Neuronal stem cell (in vitro differentiated cells): Measurements from ENCODE around the gene PAK4.

Source experiments
- DNase-seq: peaks from one replicate; pipeline ENCODE4 v3.0.0-alpha.2; 2013; ENCODE audit warnings: low spot score
- H2AFZ ChIP-seq: one replicate; pipeline ENCODE4 v1.6.1; 2013; ENCODE audit warnings: mild to moderate bottlenecking, low read length, inconsistent platforms
- H2AK5ac ChIP-seq: 2 replicates; pipeline ENCODE4 v1.6.1; 2013; ENCODE audit warnings: low read depth, mild to moderate bottlenecking, inconsistent platforms, low read length, moderate library complexity, mixed read lengths
- H2BK120ac ChIP-seq: 2 replicates; pipeline ENCODE4 v1.6.1; 2013; ENCODE audit warnings: low read depth, mild to moderate bottlenecking, inconsistent platforms, low read length, moderate library complexity, mixed read lengths
- H2BK12ac ChIP-seq: one replicate; pipeline ENCODE4 v1.6.1; 2013; ENCODE audit warnings: low read length, inconsistent platforms
- H2BK15ac ChIP-seq: 2 replicates; pipeline ENCODE4 v1.6.1; 2013; ENCODE audit warnings: mild to moderate bottlenecking, low read length, inconsistent platforms, mixed read lengths
- H2BK5ac ChIP-seq: one replicate; pipeline ENCODE4 v1.6.1; 2013; ENCODE audit warnings: inconsistent platforms, mild to moderate bottlenecking, low read length, moderate library complexity
- H3K14ac ChIP-seq: one replicate; pipeline ENCODE4 v1.6.1; 2013; ENCODE audit warnings: low read length, inconsistent platforms
- H3K18ac ChIP-seq: 2 replicates; pipeline ENCODE4 v1.6.1; 2013; ENCODE audit warnings: low read length, inconsistent platforms
- H3K23ac ChIP-seq: 2 replicates; pipeline ENCODE4 v1.6.1; 2013; ENCODE audit warnings: low read depth, mild to moderate bottlenecking, mixed read lengths, low read length, inconsistent platforms; ENCODE audit not compliant: poor library complexity
- H3K27ac ChIP-seq: replicated peaks from 3 replicates; pipeline ENCODE4 v1.5.1; 2013; ENCODE audit warnings: low read length, inconsistent platforms
- H3K27me3 ChIP-seq, 3 experiments: 2 replicates each; pipeline ENCODE4 v1.6.1; 2013; ENCODE audit warnings: low read length in 3 of 3, mild to moderate bottlenecking in 2 of 3, inconsistent platforms in 1 of 3, low read depth in 1 of 3, mixed read lengths in 1 of 3, moderate library complexity in 1 of 3; ENCODE audit not compliant: control insufficient read depth in 3 of 3, insufficient read depth in 3 of 3
- H3K36me3 ChIP-seq, 2 donors: replicated peaks in 1 of 2; 2 replicates each; pipeline ENCODE4 v1.6.1; 2013; ENCODE audit warnings: low read length in 2 of 2; ENCODE audit not compliant: control insufficient read depth in 2 of 2, insufficient read depth in 2 of 2
- H3K4ac ChIP-seq: 2 replicates; pipeline ENCODE4 v1.6.1; 2013; ENCODE audit warnings: inconsistent platforms, mild to moderate bottlenecking, low read length, moderate library complexity
- H3K4me1 ChIP-seq, 2 donors: 1 replicate in 1 of 2; 2 replicates in 1 of 2; pipeline ENCODE4 v1.6.1; 2013; ENCODE audit warnings: low read length in 2 of 2, low read depth in 1 of 2; ENCODE audit not compliant: control insufficient read depth in 2 of 2, insufficient read depth in 1 of 2
- H3K4me2 ChIP-seq: one replicate; pipeline ENCODE4 v1.6.1; 2013; ENCODE audit warnings: mild to moderate bottlenecking, low read length, inconsistent platforms; ENCODE audit not compliant: insufficient read depth, poor library complexity, severe bottlenecking
- H3K4me3 ChIP-seq, 2 donors: 2 replicates each; pipeline ENCODE4 v1.5.1; 2013; ENCODE audit warnings: low read length in 2 of 2, mild to moderate bottlenecking in 2 of 2, inconsistent platforms in 1 of 2, moderate library complexity in 1 of 2
- H3K79me1 ChIP-seq: one replicate; pipeline ENCODE4 v1.6.1; 2013; ENCODE audit warnings: low read depth, mild to moderate bottlenecking, inconsistent platforms, low read length, moderate library complexity
- H3K9ac ChIP-seq: one replicate; pipeline ENCODE4 v1.6.1; 2013; ENCODE audit warnings: mild to moderate bottlenecking, low read depth, low read length, inconsistent platforms; ENCODE audit not compliant: poor library complexity
- H3K9me3 ChIP-seq, 2 donors: replicated peaks in 1 of 2; 2 replicates each; pipeline versions ENCODE3 to v1.6.1; 2013; ENCODE audit warnings: low read length in 2 of 2, mild to moderate bottlenecking in 2 of 2, inconsistent platforms in 1 of 2, low read depth in 1 of 2, mixed read lengths in 1 of 2, moderate library complexity in 1 of 2; ENCODE audit not compliant: control insufficient read depth in 2 of 2, insufficient read depth in 1 of 2
- H4K8ac ChIP-seq: one replicate; pipeline ENCODE4 v1.6.1; 2013; ENCODE audit warnings: low read depth, mild to moderate bottlenecking, inconsistent platforms, low read length, moderate library complexity
- H4K91ac ChIP-seq: one replicate; pipeline ENCODE4 v1.6.1; 2013; ENCODE audit warnings: low read length, low read depth, mild to moderate bottlenecking, inconsistent platforms; ENCODE audit not compliant: poor library complexity
- WGBS, 2 donors: extraction: QIAGEN DNeasy Blood & Tissue Kit; methylation state at CpG; one replicate each; pipeline ENCODE4 v1.1.7; 2013; ENCODE audit warnings: missing lambda C conversion rate in 2 of 2, mixed read lengths in 1 of 2; ENCODE audit not compliant: insufficient read length in 2 of 2, insufficient replicate concordance in 1 of 2; ENCODE audit errors: extremely low coverage in 2 of 2; 5-methylcytosine and 5-hydroxymethylcytosine counted together

Gene PAK4

DNA sequence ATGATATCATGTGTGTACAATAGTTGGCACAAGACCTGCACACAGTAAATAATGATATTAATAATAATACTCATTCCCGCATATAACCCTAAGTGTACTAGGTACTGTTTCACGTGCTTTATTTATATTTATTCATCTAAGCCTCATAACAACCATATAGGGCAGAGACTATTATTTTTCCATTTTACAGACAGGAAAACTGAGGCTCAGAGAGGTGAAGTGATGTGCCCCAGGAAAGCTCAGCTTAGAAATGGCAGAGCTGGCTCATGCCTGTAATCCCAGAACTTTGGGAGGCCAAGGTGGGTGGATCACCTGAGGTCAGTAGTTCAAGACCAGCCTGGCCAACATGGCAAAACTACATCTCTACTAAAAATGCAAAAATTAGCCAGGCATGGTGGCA lies 27.9 kb upstream of the PAK4 start:
- Histone ChIP-seq H3K4ac (no peak overlapping the region), H3K23ac (no peak overlapping the region), H2AK5ac (no peak overlapping the region), H2BK120ac (no peak overlapping the region), H3K36me3 (no peaks in the 10 kb centered on the region), H4K91ac (no peak overlapping the region), H2BK12ac (no peak overlapping the region), H3K9me3 (no peaks in the 10 kb centered on the region), H3K9ac (no peak overlapping the region), H3K18ac (no peak overlapping the region), H2BK15ac (no peak overlapping the region), H3K4me1 (no peaks in the 10 kb centered on the region), H2AFZ (no peak overlapping the region), H3K4me3 (no peak overlapping the region), H3K4me2 (no peak overlapping the region), H3K27ac (no peak overlapping the region), H2BK5ac (no peak overlapping the region), H3K27me3 (peaks cover 0 to 3% (median 0%) of the 10 kb centered on the region in 3 experiments), H3K79me1 (peaks cover 1% of the 10 kb centered on the region), H4K8ac (no peak overlapping the region), H3K14ac (no peak overlapping the region)
- DNase-seq, result no peak
- no CpG with 5 or more reads among the region's 2 CpGs for WGBS, 2 donors

DNA sequence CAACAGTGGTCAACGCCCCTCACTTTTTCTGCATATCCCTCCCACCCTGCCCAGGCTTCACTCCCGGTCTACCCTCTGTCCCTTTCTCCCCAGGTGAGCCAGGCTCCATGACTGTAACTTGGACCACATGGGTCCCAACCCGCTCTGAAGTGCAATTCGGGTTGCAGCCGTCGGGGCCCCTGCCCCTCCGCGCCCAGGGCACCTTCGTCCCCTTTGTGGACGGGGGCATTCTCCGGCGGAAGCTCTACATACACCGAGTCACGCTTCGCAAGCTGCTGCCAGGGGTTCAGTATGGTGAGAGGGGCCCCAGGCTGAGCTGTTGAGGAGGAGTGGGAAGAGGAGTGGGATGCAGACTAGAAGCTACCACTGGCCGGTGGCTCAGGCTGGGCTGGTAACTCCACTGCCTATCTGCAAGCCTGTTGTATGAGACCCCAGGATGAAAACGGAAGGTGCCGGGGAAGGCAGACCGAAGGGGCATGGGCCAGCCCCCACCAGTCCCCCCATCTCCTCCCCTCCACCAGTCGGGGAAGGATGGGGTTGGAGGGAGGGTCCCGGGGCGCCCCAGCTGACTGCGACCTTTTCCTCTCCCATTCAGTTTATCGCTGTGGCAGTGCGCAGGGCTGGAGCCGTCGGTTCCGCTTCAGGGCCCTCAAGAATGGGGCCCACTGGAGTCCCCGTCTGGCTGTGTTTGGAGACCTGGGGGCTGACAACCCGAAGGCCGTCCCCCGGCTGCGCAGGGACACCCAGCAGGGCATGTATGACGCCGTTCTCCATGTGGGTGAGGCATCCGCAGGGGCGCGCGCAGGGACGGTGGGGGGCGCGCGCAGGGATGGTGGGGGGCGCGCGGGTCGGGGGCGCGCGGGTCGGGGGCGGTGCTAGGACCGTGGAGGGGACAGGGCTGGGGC lies 27.0 kb upstream of the PAK4 start:
- peak overlapping the region; percentile 31 for H3K23ac ChIP-seq
- H2BK5ac ChIP-seq, result no peak overlapping the region
- H3K18ac ChIP-seq, result no peak overlapping the region
- H2BK15ac ChIP-seq, result no peak overlapping the region
- peak overlapping the region; percentile 79 for H2AK5ac ChIP-seq
- H3K27me3 ChIP-seq, result peaks cover 0 to 3% (median 0%) of the 10 kb centered on the region in 3 experiments
- H2BK120ac ChIP-seq, result no peak overlapping the region
- DNase-seq, result no peak
- H3K4me3 ChIP-seq, result no peak overlapping the region
- no peak overlapping the region for H3K27ac ChIP-seq
- peaks cover 1% of the 10 kb centered on the region for H3K79me1 ChIP-seq
- no peaks in the 10 kb centered on the region for H3K4me1 ChIP-seq
- no peak overlapping the region for H4K8ac ChIP-seq
- no peak overlapping the region for H3K14ac ChIP-seq
- no peak overlapping the region for H4K91ac ChIP-seq
- H3K9ac ChIP-seq, result no peak overlapping the region
- H2AFZ ChIP-seq, result peak overlapping the region; percentile 35
- H3K4me2 ChIP-seq, result no peak overlapping the region
- H2BK12ac ChIP-seq, result no peak overlapping the region
- no peak overlapping the region for H3K4ac ChIP-seq
- no CpG with 5 or more reads among the region's 53 CpGs for WGBS, 2 donors
- H3K36me3 ChIP-seq, result no peaks in the 10 kb centered on the region
- no peaks in the 10 kb centered on the region for H3K9me3 ChIP-seq

DNA sequence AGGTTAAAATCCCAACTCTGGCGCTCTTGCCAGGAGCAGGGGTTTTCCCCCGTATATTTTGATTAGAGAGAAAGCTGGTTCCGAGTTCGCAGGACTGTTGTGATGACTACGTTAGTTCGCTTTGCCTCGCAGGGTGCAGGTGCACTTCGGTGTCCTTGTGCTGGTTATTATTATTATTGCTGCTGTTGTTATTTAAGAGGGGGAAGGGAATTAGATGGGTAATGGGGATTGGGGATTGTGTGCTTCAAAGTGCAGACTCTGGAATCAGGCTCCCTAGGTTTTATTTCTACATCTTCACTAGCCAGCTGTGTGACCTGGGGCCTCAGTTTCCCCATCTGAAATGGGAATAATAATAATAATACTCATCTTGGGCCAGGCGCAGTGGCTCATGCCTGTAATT lies 26.2 kb upstream of the PAK4 start:
- H2BK5ac ChIP-seq, result no peak overlapping the region
- no peak overlapping the region for H2BK120ac ChIP-seq
- H3K27ac ChIP-seq, result no peak overlapping the region
- no CpG with 5 or more reads among the region's 9 CpGs for WGBS, 2 donors
- no peaks in the 10 kb centered on the region for H3K36me3 ChIP-seq
- no peak overlapping the region for H3K4me2 ChIP-seq
- H3K4me3 ChIP-seq, result no peak overlapping the region
- H3K9me3 ChIP-seq, result no peaks in the 10 kb centered on the region
- no peak overlapping the region for H3K9ac ChIP-seq
- no peak overlapping the region for H4K8ac ChIP-seq
- no peak overlapping the region for H3K4ac ChIP-seq
- H2BK15ac ChIP-seq, result no peak overlapping the region
- no peak overlapping the region for H2BK12ac ChIP-seq
- H2AFZ ChIP-seq, result no peak overlapping the region
- peaks cover 1% of the 10 kb centered on the region for H3K79me1 ChIP-seq
- H3K18ac ChIP-seq, result no peak overlapping the region
- H3K4me1 ChIP-seq, result no peaks in the 10 kb centered on the region
- no peak overlapping the region for H4K91ac ChIP-seq
- no peak overlapping the region for H3K23ac ChIP-seq
- DNase-seq, result no peak
- peaks cover 0 to 3% (median 0%) of the 10 kb centered on the region in 3 experiments for H3K27me3 ChIP-seq
- H3K14ac ChIP-seq, result no peak overlapping the region
- H2AK5ac ChIP-seq, result no peak overlapping the region

DNA sequence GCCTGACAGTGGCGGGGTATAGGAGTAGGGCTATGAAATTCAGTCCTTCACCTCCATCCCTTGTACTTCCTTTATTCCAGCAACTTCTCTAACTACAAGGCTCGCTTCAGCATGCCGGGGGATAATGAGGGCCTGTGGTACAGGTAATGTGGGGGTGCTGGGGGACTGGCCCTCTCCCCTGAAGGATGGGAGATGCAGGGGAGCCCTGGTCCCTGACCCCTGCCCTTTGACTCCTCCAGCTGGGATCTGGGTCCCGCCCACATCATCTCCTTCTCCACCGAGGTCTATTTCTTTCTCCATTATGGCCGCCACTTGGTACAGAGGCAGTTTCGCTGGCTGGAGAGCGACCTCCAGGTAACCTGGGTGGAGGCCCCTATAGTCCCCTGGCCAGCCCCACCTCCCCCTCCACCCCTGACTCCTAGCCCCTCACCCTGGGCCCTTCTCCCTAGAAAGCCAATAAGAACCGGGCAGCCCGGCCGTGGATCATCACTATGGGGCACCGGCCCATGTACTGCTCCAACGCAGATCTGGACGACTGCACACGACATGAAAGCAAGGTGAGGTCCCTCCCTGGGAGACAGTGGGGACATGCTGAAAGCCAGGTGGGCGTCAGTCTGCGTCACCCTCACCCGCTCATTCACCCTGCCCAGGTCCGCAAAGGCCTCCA lies 25.0 kb upstream of the PAK4 start:
- H3K4ac ChIP-seq, result no peak overlapping the region

More for the DNA sequence above, 25.0 kb upstream of the PAK4 start:
- DNase-seq, result no peak
- Histone ChIP-seq H3K27me3 (peaks cover 0 to 4% (median 3%) of the 10 kb centered on the region in 3 experiments), H4K8ac (no peak overlapping the region), H3K9me3 (no peaks in the 10 kb centered on the region), H3K4me3 (no peak overlapping the region), H2BK5ac (no peak overlapping the region), H2AFZ (no peak overlapping the region), H4K91ac (no peak overlapping the region), H3K27ac (no peak overlapping the region), H3K18ac (no peak overlapping the region), H3K4me1 (no peaks in the 10 kb centered on the region), H3K14ac (no peak overlapping the region), H3K36me3 (no peaks in the 10 kb centered on the region), H3K23ac (no peak overlapping the region), H2BK12ac (no peak overlapping the region), H2BK15ac (no peak overlapping the region), H2BK120ac (no peak overlapping the region), H3K4me2 (no peak overlapping the region), H3K79me1 (peaks cover 1% of the 10 kb centered on the region), H3K9ac (no peak overlapping the region), H2AK5ac (no peak overlapping the region)
- WGBS, 2 donors, result no CpG with 5 or more reads among the region's 19 CpGs
